Measurements from ENCODE around the gene CSMD2.
"Not testable (repeated sequence)": the region's sequence is repeated elsewhere in the genome, so short reads cannot be mapped to it uniquely, and the experiment has no call there.

The CSMD2 gene

GRCh38 chr1:34055818-34056217 lies 109.2 kb downstream of the CSMD2 start:
- no peak for DNase-seq

- no peak for DNase-seq
Observed at GRCh38 chr1:34054920-34055319, 110.1 kb downstream of the CSMD2 start.

- DNase-seq: peak in 1 of 51 donors; percentile 52
Observed at GRCh38 chr1:34053660-34054059, 111.4 kb downstream of the CSMD2 start.

- DNase-seq: peak in 4 of 51 donors; percentile 17 to 41 (median 26)
Observed at GRCh38 chr1:34052565-34052964, 112.5 kb downstream of the CSMD2 start.

GRCh38 chr1:34050709-34051485 lies 114.1 kb downstream of the CSMD2 start:
- DNase-seq: peak in 19 of 51 donors; percentile 9 to 76 (median 22)

- no peak for DNase-seq
Observed at GRCh38 chr1:34049994-34050393, 115.0 kb downstream of the CSMD2 start.

DNA sequence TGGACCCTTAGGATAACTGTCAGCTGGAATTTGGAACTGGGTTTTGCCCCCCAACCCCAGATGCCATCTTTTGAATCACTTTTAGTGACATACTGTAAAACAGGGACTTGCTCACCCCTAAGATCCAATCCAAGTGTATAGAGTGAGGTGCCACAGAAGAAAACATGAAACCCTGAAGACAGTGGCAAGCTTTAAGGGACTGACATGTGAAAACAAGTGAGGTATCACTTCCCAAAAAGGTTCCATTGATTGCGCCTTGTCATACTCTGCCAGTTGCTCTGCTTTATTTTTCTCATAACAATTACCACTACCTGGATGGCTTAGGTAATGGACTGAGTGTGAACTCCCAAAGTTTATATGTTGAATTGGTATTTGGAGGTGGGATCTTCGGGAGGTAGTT lies 115.6 kb downstream of the CSMD2 start:
- DNase-seq: no peak

DNA sequence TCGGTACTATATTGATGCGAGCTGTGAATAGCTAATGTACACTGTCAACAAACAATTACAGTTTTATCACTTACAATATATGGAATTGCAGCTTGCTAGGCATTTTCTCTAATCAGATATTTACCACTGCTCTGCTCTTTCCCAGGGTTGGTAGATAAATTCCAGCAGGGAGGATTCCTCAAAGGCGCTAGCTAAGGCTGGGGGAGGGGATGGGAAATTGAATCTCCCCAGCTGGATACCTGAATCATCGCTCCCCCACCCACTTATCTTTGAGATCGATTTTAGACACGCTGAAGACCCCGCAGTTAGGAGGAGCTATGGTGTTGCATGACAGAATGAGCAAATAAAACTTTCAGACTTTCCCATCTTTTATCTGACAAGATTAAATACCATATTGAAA lies 127.2 kb downstream of the CSMD2 start:
- DNase-seq: no peak

DNA sequence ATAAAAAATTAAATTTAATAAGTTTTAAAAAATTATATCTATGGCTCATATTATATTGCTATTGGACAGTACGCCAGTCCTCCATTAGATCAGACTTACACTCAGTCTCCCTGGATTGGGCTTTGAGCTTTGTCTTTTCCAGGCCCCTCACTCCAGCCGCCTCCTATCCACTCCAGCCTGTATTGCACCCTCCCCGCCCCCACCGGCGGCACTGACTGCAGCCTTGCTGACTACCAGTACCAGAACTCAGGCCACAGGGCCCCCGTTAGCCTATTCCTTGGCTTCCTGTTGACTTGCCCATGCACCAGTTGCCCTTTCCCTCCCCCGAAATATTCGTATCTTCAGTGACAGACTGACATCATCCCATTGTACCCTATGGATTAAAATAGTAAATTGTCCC lies 127.9 kb downstream of the CSMD2 start:
- DNase-seq: no peak

DNA sequence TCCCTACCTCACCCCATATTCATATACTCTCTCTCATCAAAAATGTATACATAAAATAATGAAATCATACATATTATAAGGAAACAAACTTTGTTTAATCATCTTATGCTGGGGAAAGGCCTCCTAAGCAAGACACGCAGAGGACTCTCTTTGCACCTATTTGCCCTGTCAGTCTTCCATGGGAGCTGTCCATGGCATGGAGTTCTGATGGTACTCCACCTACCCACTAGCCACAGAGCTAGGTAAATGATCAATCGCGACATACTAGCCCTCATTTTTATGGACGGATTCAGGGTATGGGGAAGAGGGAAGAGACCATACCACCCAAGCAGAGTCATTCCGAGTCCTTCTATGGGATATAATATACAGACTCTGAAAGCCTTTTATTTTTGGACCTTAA lies 131.0 kb downstream of the CSMD2 start:
- no peak for DNase-seq

- DNase-seq: no peak
Observed at GRCh38 chr1:34029954-34030353, 135.1 kb downstream of the CSMD2 start.

- DNase-seq: no peak
Observed at GRCh38 chr1:34029515-34029914, 135.5 kb downstream of the CSMD2 start.

DNA sequence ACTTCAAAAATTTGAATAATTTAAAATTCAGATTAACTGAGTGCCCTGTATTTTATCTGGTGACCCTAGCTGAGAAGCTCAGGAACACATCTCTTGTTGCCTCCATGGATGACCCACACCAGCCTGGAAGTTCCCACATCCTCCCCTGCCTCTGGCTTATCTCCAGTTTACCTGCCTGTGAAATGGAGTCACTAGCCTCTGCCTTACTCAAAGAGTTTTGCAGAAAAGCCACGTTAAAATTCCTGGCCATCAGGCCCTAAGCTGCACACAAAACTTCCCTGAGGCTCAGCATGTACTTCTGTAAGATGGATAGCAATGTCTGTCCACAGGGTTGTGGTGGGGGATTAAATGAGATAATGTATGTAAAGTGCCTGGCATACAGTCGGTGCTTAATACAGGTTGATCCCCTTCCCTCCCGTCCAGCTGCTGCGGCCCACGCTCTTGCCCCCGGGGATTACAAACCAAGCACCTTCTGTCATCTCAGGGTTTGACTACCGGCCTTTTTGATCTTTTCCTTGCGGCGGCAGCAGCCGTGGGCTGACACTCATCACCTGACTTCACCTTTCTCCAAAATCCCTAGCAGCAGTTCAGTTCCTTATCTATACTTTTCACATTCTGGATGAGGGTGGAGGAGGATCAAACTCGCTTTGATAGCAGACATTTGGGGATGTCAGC lies 136.5 kb downstream of the CSMD2 start:
- no peak for DNase-seq

DNA sequence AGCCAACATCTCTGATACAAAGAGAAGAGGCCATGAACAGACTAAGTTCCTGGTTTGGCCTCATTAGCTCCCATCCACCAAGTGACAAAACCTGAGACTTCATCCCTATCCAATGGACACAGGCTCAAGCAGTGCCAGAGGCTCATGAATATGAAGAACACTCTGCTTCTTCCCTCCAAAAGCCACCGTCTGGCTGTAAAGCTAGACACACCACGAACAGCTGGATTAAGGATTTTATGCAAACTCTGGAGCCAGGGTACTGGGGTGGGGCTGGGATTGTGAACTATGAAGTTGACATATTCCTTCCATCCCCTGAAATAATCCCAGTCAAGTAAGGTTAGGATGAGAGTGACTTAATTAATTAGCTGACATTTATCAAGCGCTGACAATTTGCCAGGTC lies 139.4 kb downstream of the CSMD2 start:
- no peak for DNase-seq

- no peak for DNase-seq
Observed at GRCh38 chr1:34024485-34024884, 140.5 kb downstream of the CSMD2 start.

- DNase-seq: no peak
Observed at GRCh38 chr1:34019741-34020552, 145.1 kb downstream of the CSMD2 start.

GRCh38 chr1:34018285-34018684 lies 146.7 kb downstream of the CSMD2 start:
- no peak for DNase-seq

- not testable (repeated sequence) for DNase-seq
Observed at GRCh38 chr1:34016281-34016680, 148.7 kb downstream of the CSMD2 start.

- DNase-seq: peak in 5 of 51 donors; percentile 3 to 33 (median 7)
Observed at GRCh38 chr1:34013958-34014737, 150.9 kb downstream of the CSMD2 start.

- no peak for DNase-seq
Observed at GRCh38 chr1:34013136-34013535, 151.9 kb downstream of the CSMD2 start.

DNA sequence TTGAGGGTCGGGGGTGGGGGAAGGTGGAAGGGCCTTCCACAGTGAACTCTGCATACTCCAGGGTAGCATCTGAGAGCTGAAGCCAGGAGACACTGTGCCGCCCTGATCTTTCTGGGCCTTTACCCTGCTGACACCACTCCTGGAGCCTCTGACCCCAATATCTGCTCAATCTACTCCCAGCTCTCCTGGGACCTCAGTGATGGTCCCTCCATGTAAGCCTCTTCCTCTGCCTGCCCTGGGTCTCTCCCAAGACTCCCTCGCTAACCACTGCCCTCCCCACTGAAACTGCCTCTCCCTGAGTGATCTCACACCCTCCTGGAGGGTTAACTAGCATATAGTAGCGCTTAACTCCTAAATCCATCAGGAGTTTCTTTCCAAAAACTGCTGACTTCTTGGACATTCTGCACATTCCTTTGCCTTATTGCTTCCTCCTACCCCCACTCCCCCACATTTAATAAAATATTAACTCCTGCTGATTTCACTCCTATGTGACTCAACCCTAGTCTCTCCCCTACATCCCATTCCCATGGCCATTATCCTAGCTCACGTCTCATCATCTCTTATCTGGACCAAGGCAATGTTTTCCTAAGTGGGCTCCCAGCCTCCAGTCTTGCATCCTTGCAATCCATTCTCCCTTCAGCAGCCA lies 155.6 kb downstream of the CSMD2 start:
- DNase-seq: no peak

Measured in hypothalamus (tissue), 51 donors.